ENCODE results near the gene LPP.
A peak's percentile ranks its signal among the peaks of the same experiment; 100 is the strongest.

The LPP gene

DNA sequence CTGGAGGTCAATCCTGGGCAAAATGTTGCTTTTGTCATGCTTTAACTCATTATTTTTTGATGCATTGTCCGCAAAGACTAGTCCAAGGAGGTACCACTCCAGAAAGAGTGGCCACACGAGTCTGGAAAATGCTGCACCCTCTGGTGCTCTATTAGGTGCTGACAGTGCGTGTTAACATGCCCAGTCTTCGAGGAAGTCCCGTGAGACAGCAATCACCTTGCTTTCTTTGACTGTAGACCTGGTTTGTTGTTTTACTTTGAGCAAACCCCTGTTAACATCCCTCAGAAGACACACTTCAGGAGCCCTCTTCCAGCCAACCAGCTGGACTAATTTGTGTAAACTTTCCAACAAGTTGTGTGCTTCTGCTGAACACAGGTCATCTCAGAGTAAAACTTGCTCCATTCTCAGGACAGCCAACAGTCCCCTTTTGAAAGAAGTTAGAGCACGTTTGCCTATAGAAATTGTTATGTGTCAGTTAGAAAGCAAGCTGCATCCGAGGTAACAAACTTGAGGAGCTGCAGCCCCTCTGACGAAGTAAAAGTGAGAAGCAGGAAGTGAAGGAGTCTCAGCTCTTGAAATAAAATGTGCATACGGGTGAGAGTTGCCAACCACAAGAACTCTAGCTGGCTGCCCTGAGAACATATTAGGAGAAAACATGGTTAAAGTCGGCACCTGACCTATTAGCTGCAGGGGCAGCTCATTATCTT lies 205.0 kb downstream of the LPP start:
- in situ Hi-C loops (cut with HindIII; ENCODE audit: low pct_unique_long_range_greater_than_20kb, low sequenced_read_pairs), result no loop called here
- no peak for DNase-seq (ENCODE audit: low read depth in 1 of 2, low spot score in 1 of 2)
- TF ChIP-seq JUND (IDR thresholded peaks at IDR 0.05; ENCODE audit: low read depth), result no peak

DNA sequence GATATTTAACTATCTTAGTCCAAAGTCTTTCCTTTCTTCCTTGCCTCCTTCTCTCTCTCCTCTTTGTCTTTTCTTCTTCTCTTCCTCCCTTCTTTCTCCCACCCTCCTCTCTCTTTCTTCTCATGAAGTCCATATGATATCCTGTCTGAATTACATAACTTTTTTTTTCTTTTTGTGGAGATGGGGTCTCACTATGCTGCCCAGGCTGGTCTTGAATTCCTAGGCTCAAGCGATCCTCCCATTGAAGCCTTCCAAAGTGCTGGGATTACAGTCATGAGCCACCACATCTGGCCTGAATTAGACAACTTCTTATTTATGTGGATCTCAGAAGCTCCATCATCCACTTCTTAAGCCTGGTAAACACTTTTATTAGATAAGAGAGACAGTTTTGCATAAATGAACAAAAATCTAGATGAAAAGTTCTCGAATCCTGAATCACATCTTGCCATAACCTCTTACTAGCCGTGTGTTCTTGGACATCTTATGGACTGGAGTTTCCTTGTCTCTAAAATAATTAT lies 206.5 kb downstream of the LPP start:
- in situ Hi-C loops (cut with HindIII; ENCODE audit: low pct_unique_long_range_greater_than_20kb, low sequenced_read_pairs), result no loop called here
- TF ChIP-seq JUND (IDR thresholded peaks at IDR 0.05; ENCODE audit: low read depth), result no peak
- DNase-seq (ENCODE audit: low read depth in 1 of 2, low spot score in 1 of 2), result no peak

DNA sequence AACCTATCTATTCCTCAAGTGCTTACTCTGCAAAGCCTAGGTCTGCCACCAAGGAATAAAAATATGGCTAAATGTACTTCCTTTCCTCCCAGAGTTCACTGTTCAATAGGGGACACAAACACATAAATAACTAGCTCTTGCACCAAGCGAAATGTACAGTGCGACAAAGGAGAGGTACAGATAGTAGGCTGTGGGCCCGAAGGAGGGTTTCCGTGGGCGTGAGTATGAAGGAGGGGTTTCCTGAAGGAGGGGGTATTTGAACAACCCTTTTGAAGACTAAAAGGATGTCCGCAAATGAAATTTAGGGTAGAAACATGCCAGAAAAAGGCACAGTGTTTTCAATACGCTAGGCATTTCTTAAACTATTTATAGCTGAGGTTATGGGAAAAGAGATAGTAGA lies 207.9 kb downstream of the LPP start:
- DNase-seq (ENCODE audit: low read depth in 1 of 2, low spot score in 1 of 2), result no peak
- TF ChIP-seq JUND (IDR thresholded peaks at IDR 0.05; ENCODE audit: low read depth), result no peak
- in situ Hi-C loops (cut with HindIII; ENCODE audit: low pct_unique_long_range_greater_than_20kb, low sequenced_read_pairs), result no loop called here

DNA sequence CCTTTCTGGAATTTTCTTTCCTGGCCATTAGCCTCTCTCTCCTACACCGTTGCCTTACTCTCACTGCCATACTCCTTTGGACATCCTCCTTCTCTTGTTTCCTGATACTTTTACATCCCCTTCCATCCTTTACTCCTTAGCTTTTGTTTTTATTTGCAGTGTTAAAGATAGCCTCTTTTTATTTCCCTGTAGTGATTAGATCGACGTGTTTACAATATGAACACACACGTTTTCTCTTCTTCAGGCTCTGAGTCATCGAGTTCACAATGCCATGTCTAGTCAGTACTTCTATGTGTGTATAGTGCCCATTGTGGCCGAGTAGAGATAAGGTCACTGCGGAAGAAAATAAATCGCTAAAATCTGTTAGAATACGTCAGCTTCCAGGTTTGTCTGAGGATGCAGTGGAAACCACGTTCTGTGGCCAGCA lies 208.5 kb downstream of the LPP start:
- DNase-seq (ENCODE audit: low read depth in 1 of 2, low spot score in 1 of 2), result peak in 1 of 2 experiments; percentile 33
- TF ChIP-seq JUND (IDR thresholded peaks at IDR 0.05; ENCODE audit: low read depth), result no peak
- in situ Hi-C loops (cut with HindIII; ENCODE audit: low pct_unique_long_range_greater_than_20kb, low sequenced_read_pairs), result no loop called here

DNA sequence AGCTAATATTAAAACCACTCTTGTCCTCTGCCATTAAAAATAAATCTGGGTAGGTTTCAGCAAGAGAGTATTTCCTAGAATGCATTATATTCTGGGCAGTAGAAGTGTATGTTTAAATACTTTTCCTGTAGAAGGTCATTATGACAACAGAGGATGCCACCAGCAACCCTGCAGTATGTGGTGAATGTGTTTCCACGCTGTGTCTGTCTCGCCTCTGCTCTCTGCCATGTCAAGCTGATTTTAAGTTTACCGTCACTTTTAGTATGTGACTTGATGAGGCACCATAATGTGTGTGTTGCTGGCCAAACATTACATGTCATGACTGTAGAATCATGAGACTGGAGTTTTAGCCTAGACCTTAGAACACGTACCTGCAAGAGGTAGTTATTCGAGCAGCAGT lies 211.2 kb downstream of the LPP start:
- in situ Hi-C loops (cut with HindIII; ENCODE audit: low pct_unique_long_range_greater_than_20kb, low sequenced_read_pairs), result no loop called here
- DNase-seq (ENCODE audit: low read depth in 1 of 2, low spot score in 1 of 2), result no peak
- no peak for TF ChIP-seq JUND (IDR thresholded peaks at IDR 0.05; ENCODE audit: low read depth)

DNA sequence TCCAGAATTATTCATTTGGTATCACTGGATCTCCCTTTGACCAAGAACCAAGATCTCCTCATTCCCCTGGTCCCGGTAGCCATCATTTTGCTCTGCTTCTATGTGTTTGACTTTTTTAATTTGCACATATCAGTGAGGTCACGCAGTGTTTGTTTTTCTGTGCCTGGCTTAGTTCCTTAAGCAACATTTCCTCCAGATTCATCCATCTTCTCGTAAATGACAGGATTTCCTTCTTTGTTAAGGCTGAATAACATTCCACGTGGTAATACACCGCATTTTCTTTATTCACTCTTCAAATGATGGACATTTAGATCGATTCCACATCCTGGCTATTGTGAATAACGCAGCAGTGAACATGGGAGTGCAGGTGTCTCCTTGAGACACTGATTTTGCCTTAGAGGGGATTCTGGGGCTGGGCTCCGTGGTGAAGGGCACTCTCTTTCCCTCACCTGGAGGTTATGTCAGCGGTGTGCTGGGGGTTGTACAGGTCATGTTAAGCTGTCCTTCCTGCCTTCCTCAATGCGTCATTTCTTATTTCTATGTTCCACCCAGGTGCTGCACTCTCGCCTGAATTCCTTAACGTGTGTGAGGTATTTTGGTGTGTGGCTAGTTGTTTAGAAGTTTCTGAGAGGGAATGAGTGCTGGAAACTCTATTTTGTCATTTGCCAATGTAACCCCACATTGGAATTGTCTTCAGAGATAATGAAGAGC lies 212.2 kb downstream of the LPP start:
- DNase-seq (ENCODE audit: low read depth in 1 of 2, low spot score in 1 of 2), result no peak
- in situ Hi-C loops (cut with HindIII; ENCODE audit: low pct_unique_long_range_greater_than_20kb, low sequenced_read_pairs), result no loop called here
- no peak for TF ChIP-seq JUND (IDR thresholded peaks at IDR 0.05; ENCODE audit: low read depth)

DNA sequence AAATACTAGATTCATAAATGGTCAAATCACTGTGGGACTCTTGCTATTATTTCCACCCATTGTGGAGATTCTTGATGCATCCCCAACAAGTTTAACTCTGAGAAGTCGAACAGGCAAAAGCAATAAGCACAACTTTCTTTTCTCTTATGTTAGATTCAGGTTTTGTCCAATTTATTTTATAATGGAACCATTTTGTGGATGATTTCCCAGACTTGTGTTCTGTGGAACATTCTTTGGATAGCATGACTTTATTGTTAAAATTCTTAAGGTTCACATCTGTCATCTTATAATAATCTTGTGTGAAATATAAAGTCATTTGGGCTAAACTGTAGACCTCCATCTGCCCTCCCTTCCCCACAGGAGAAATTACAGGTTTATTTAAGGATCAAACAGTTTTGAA lies 213.7 kb downstream of the LPP start:
- no peak for TF ChIP-seq JUND (IDR thresholded peaks at IDR 0.05; ENCODE audit: low read depth)
- no peak for DNase-seq (ENCODE audit: low read depth in 1 of 2, low spot score in 1 of 2)
- in situ Hi-C loops (cut with HindIII; ENCODE audit: low pct_unique_long_range_greater_than_20kb, low sequenced_read_pairs), result no loop called here

DNA sequence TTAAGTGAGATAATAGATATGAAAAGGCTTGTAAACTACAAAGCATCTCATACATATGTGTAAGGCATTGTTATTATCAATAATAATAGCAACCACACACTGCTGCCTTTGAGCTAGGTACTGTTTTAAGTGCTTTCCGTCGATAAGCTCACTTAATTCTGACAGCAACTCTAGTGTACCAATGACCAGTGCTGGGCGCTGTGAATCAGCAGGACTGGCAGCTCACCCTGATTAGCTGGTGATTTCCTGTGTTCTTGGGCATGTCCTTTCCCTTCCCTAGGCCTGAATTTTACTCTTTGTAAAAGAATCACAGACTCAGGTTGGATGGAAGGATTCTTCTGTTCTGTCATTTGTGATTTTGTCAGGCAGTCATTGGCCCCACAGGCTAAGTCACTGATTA lies 215.6 kb downstream of the LPP start:
- DNase-seq (ENCODE audit: low read depth in 1 of 2, low spot score in 1 of 2), result no peak
- no peak for TF ChIP-seq JUND (IDR thresholded peaks at IDR 0.05; ENCODE audit: low read depth)
- in situ Hi-C loops (cut with HindIII; ENCODE audit: low pct_unique_long_range_greater_than_20kb, low sequenced_read_pairs), result no loop called here

DNA sequence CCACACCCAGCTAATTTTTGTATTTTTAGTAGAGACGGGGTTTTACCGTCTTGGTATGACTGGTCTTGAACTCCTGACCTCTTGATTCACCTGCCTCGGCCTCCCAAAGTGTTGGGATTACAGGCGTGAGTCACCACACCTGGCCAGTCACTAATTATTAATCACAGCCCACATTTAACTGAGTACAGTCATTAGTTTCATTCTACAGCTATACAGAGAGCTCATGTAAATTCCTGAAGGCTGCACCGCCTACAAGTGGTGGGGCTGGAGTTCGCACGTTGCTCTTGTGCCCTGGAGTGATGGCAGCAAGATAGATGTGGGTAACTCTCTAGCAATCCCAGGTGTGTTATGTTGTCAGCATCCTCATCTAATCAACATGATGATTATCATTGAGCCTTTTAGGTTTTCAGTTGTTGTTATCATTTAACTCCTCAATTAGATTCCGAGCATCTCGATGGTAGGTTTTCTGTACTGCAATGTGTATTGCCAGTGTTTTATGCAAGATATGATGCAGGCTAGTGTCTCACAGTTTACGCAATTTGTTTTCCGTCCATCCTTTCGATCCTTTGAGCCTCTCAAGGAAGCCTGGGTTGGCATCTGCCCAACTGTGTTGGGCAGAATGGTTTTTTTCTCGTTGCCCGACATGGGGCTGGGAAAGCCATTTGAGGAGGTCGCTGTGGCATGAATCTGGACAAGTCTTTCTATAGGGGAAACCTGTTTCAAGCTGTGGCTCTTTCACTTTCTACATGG lies 216.3 kb downstream of the LPP start:
- DNase-seq (ENCODE audit: low read depth in 1 of 2, low spot score in 1 of 2), result no peak
- in situ Hi-C loops (cut with HindIII; ENCODE audit: low pct_unique_long_range_greater_than_20kb, low sequenced_read_pairs), result no loop called here
- no peak for TF ChIP-seq JUND (IDR thresholded peaks at IDR 0.05; ENCODE audit: low read depth)

DNA sequence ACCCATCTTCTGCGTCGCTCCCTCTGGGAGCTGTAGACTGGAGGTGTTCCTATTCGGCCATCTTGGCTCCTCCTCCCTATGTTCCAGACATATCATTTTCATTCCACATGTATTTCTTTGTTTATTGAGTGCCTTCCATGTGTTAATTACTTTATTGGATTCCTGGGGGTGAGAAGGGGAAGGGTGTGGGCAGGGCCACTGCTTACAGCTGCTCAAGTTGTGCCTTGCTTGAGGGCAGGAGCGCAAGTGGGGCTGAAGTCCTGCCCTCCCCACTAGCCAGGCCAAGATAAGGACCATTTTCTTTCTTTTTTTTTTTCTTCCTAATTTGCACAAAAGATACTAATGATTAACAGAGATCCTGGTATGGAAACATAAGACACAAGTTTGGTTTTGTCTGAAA lies 224.8 kb downstream of the LPP start:
- in situ Hi-C loops (cut with HindIII; ENCODE audit: low pct_unique_long_range_greater_than_20kb, low sequenced_read_pairs), result no loop called here
- no peak for TF ChIP-seq JUND (IDR thresholded peaks at IDR 0.05; ENCODE audit: low read depth)

DNA sequence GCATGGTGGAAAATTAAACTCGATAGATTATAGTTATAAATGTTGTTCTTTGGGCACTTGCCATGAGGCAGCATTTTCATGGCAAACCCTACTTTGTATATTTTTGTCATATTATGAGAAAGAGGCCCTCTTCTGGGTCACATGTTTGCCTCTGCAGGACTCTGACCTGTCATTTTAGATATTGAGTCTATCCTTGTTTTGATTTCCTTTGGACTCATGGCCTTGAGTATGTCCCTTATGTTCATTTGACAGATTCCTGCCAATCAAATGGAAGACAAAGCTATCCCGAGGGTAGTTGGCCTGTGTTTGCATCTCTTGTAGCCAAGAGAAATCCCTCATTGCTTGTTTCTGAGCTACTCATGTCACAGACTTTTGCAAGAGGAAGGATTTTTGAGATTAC lies 226.3 kb downstream of the LPP start:
- in situ Hi-C loops (cut with HindIII; ENCODE audit: low pct_unique_long_range_greater_than_20kb, low sequenced_read_pairs), result no loop called here
- no peak for TF ChIP-seq JUND (IDR thresholded peaks at IDR 0.05; ENCODE audit: low read depth)
- DNase-seq (ENCODE audit: low read depth in 1 of 2, low spot score in 1 of 2), result no peak

More for the DNA sequence above, 224.8 kb downstream of the LPP start:
- DNase-seq (ENCODE audit: low read depth in 1 of 2, low spot score in 1 of 2), result no peak

DNA sequence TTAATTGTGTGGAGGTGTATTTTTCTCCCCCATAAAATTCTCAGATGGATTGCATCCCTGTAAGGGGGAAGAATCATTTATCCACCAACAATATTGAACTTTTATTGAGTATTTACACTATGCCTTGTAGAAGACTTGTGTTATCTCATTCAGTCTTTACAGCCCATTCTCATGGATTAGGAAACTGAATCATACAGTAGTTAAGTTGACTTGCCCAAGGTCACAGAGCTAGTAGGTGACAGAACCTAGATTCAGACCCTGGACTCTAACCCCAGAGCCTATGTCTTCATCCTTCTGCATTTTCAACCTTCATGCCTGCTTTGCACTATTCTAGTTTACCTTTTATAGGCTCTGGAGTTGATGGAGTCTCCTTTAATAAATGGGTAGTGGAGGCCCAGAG lies 226.8 kb downstream of the LPP start:
- no peak for DNase-seq (ENCODE audit: low read depth in 1 of 2, low spot score in 1 of 2)
- no peak for TF ChIP-seq JUND (IDR thresholded peaks at IDR 0.05; ENCODE audit: low read depth)
- in situ Hi-C loops (cut with HindIII; ENCODE audit: low pct_unique_long_range_greater_than_20kb, low sequenced_read_pairs), result no loop called here

DNA sequence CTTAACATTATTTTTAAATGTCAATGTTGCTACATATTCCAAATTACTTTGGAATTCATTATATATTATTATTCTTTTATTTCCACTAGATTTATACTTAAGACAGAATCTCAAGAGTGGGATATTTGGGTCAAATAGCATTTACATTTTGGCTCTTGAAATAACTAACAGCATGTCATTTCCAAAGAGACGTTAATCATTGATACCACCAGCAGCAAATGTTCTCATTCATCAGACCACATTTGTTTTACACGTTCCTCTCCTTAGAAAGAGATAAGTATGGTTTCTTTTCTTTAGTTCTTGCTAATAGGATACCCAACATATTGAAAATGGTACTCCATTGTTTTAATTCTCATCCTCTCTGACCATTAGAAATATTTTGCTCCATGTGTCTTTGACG lies 229.8 kb downstream of the LPP start:
- in situ Hi-C loops (cut with HindIII; ENCODE audit: low pct_unique_long_range_greater_than_20kb, low sequenced_read_pairs), result no loop called here
- no peak for TF ChIP-seq JUND (IDR thresholded peaks at IDR 0.05; ENCODE audit: low read depth)
- DNase-seq (ENCODE audit: low read depth in 1 of 2, low spot score in 1 of 2), result no peak
